ENCODE measurements around the gene VWA5B1.

The VWA5B1 gene

DNA sequence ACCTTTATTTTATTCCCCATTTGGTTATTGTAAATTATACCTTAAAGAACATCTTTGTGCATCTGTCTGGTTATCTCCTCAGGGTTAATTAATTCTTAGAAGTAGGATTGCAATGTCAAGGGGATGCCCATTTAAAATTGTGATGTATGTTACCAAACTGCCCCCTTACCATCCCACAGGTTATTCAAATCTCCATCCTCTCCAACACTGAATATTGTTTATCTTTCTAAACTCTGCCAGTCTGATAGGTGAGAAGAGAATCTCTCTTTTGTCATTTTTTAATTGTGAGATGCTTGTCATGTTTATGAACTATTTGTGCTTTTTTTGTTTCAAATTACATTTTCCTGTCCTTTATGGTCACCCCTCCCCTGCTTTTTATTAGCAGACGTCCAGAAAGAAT, 55.8 kb downstream of the VWA5B1 start:
- TF ChIP-seq, protein P1, sequence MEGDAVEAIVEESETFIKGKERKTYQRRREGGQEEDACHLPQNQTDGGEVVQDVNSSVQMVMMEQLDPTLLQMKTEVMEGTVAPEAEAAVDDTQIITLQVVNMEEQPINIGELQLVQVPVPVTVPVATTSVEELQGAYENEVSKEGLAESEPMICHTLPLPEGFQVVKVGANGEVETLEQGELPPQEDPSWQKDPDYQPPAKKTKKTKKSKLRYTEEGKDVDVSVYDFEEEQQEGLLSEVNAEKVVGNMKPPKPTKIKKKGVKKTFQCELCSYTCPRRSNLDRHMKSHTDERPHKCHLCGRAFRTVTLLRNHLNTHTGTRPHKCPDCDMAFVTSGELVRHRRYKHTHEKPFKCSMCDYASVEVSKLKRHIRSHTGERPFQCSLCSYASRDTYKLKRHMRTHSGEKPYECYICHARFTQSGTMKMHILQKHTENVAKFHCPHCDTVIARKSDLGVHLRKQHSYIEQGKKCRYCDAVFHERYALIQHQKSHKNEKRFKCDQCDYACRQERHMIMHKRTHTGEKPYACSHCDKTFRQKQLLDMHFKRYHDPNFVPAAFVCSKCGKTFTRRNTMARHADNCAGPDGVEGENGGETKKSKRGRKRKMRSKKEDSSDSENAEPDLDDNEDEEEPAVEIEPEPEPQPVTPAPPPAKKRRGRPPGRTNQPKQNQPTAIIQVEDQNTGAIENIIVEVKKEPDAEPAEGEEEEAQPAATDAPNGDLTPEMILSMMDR (IDR thresholded peaks at IDR 0.05; ENCODE audit: insufficient read depth, low read depth, low read length, missing control alignments) = no peak
- H3K4me3 ChIP-seq (ENCODE audit: low read length) = no peak overlapping the region
- DNase-seq (ENCODE audit: low read depth) = no peak

DNA sequence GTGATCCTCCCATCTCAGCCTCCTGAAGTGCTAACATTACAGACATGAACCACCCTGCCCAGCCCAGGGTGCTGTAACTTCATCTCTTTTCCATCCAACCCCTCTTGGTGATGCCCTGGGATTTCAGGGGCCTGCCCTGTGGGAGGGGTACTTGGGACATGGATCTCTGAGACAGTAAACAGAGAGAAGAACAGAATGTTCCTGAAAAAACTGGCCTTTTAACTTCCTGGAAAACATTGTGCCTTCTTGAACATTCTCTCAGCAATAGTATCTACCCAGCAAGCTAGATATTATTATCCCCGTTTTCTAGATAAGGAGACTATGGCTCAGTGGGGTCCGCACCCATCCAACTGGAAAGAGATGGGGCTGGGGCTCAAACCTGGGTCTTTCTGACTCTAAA, 57.0 kb downstream of the VWA5B1 start:
- no peak overlapping the region for H3K4me3 ChIP-seq (ENCODE audit: low read length)
- no peak for DNase-seq (ENCODE audit: low read depth)
- TF ChIP-seq, protein P1 (IDR thresholded peaks at IDR 0.05; ENCODE audit: insufficient read depth, low read depth, low read length, missing control alignments) = no peak

DNA sequence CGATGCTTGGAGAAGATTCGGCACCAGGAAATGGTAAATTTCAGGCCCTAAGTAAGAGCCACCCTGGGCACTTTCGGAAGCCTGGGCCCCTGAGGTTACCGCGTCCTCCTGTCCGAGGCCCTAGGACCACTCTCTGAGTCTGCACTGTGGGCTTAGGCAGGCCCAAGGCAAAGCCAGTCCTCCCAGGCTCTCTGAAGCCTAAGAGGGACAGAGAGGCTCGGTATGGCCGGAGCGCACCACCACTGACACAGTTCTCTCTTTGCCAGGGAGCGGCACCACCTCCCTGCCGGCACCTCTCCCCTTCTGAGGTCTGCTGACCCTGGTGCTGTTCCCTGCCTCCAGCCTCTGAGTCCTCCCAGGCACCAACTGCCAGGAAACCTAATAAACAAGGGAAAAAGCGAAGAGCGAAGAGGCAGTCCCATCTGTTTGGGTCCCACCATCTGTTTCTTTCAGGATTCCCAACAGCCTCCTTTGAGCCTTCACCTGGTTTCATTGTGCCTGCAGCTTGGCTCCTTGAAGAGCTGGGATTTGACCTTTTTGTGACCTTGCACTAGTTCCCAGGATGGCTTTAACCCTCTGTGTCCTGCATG, 57.7 kb downstream of the VWA5B1 start:
- DNase-seq (ENCODE audit: low read depth) = no peak
- TF ChIP-seq, protein P1 (IDR thresholded peaks at IDR 0.05; ENCODE audit: insufficient read depth, low read depth, low read length, missing control alignments) = no peak
- no peak overlapping the region for H3K4me3 ChIP-seq (ENCODE audit: low read length)

DNA sequence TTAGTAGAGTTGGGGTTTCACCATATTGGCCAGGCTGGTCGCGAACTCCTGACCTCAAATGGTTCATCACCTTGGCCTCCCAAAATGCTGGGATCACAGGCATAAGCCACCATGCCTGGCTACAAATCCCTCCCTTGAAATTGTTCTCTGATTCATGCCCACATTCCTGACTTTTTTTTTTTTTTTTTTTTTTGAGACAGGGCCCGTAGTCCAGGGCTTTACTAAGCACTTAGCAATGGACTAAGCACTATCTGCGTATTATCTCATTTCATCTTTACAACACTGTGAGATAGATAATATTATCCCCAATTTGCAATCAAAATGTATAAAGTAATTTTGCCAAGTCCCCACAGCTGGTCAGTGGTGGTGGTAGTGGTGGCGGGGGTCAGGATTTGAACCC, 58.9 kb downstream of the VWA5B1 start:
- H3K4me3 ChIP-seq (ENCODE audit: low read length) = no peak overlapping the region
- TF ChIP-seq, protein P1 (IDR thresholded peaks at IDR 0.05; ENCODE audit: insufficient read depth, low read depth, low read length, missing control alignments) = no peak
- no peak for DNase-seq (ENCODE audit: low read depth)

DNA sequence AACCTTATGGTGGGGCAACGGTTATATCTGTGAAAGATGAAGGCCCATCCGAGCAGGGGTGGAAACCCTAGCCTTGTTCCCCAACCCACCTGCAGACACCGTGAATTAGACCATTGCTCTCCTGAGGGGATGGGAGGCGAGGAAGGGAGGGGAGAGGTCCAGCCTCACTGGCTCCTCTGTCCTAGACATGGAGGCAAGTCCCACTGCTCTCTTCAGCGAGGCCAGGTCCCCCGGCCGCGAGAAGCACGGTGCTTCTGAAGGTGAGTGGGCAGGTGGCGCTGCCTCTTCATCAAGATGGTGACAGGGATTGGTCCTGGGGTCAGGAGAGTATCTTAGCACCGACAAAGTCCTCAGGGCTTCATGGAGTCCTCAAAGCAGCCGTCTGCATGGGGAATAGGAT, 59.3 kb downstream of the VWA5B1 start:
- TF ChIP-seq, protein P1 (IDR thresholded peaks at IDR 0.05; ENCODE audit: insufficient read depth, low read depth, low read length, missing control alignments) = no peak
- DNase-seq (ENCODE audit: low read depth) = no peak
- H3K4me3 ChIP-seq (ENCODE audit: low read length) = no peak overlapping the region

DNA sequence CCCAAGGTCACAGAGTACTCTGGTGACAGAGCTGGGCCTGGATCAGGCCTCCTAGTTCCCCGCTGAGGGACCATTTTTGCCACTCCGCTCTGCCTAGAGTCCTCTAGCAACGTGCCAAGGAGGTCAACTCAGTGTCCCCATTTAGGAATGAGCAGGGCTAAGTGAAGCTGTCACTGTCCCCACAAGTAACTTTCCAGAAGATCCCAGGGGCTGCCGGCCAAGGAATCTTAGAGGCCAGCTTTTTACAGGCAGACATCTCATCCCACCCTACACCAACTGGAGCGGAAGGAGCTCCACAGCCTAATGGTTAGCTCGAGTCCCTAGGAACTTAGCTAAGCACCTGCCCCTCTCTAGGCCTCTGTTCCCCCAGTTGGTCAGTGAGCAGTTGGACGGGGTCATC, 59.7 kb downstream of the VWA5B1 start:
- no peak overlapping the region for H3K4me3 ChIP-seq (ENCODE audit: low read length)
- TF ChIP-seq, protein P1 (IDR thresholded peaks at IDR 0.05; ENCODE audit: insufficient read depth, low read depth, low read length, missing control alignments) = no peak
- DNase-seq (ENCODE audit: low read depth) = no peak

Data from epithelial cell of esophagus (primary cell).